ENCODE measurements around the gene UQCC2. TPM values are rescaled to one million over a fixed set of nuclear protein-coding genes. Genes with fewer than 3 reads are reported as not detected.

Gene UQCC2
- total and polyA plus RNA-seq, 2 of the 4 experiments (the other 2 are of a cell fraction) = 13.8 to 34.5 TPM

- no peak overlapping the region for H3K23ac ChIP-seq (ENCODE audit: low read depth, low read length)
- H3K14ac ChIP-seq (replicated peaks; ENCODE audit: low read depth, low read length) = no peak overlapping the region
- ChIA-PET CTCF (no interaction called here), POLR2A (ENCODE audit: unreplicated experiment) (no interaction called here)
- peaks cover 22% of the 10 kb centered on the region; the same call in 1 of the 2 replicates for H3K4me1 ChIP-seq (ENCODE audit: control insufficient read depth, insufficient read depth, low read length)
- H4K5ac ChIP-seq (ENCODE audit: low read depth, low read length) = no peak overlapping the region
- no peaks in the 10 kb centered on the region for H3K9me1 ChIP-seq (ENCODE audit: insufficient read depth, low read length)
- peaks cover 5% of the 10 kb centered on the region for H4K20me1 ChIP-seq (ENCODE audit: insufficient read depth, low read length)
- dilution Hi-C loops (cut with HindIII; ENCODE audit: low sequenced_read_pairs, unreplicated experiment) (no loop called here), in situ Hi-C loops (cut with MboI; ENCODE audit: low sequenced_read_pairs) (no loop called here), intact Hi-C loops (cut with micrococcal nuclease) (no loop called here)
- H3K4me2 ChIP-seq (ENCODE audit: low read depth, low read length) = no peak overlapping the region
- TF ChIP-seq RFX5 (IDR thresholded peaks at IDR 0.05; ENCODE audit: low read depth, low read length) = no peak
- H4K8ac ChIP-seq (ENCODE audit: low read depth in 2 of 2, low read length in 2 of 2) = no peak overlapping the region
- no peak overlapping the region for H2BK120ac ChIP-seq (ENCODE audit: low read depth, low read length)
- peak overlapping the region; percentile 15; the same call in 1 of the 2 replicates for H2AK5ac ChIP-seq (ENCODE audit: low read depth, low read length)
- no TSS peak for BruUV-seq (replicated peaks)
- H3K36me3 ChIP-seq (ENCODE audit: control insufficient read depth, insufficient read depth, low read length) = no peaks in the 10 kb centered on the region
- no peak overlapping the region for H2BK15ac ChIP-seq (ENCODE audit: low read depth, low read length)
- H3K79me1 ChIP-seq (ENCODE audit: low read depth in 1 of 2, low read length in 2 of 2) = no peaks in the 10 kb centered on the region
- H3K4me3 ChIP-seq (ENCODE audit: insufficient read depth, low read depth, low read length) = no peak overlapping the region
- H3K4ac ChIP-seq (ENCODE audit: low read depth, low read length) = no peak overlapping the region
- H3K56ac ChIP-seq (ENCODE audit: extremely low read depth, insufficient read depth, low read length) = no peak overlapping the region
- no peaks in the 10 kb centered on the region for H3K27me3 ChIP-seq (ENCODE audit: control insufficient read depth, insufficient read depth, low read length)
- no peak overlapping the region for H2BK20ac ChIP-seq (ENCODE audit: low read depth, low read length)
- ATAC-seq (ENCODE audit: low read depth) = no peak
- H3K18ac ChIP-seq (ENCODE audit: low read depth, low read length) = no peak overlapping the region
- H3K9ac ChIP-seq (ENCODE audit: low read depth, low read length) = no peak overlapping the region
- H2AK9ac ChIP-seq (replicated peaks; ENCODE audit: low read depth, low read length, poor library complexity) = no peak overlapping the region
- no peak overlapping the region for H3K27ac ChIP-seq (ENCODE audit: insufficient read depth, low read length)
- WGBS, 2 experiments (ENCODE audit: extremely low coverage in 2 of 2, insufficient read length in 1 of 2) = 74% methylated on average over 9 of the region's 12 CpGs; no CpG with 5 or more reads in 1 of the 2 experiments
- no peak for DNase-seq
- no peak overlapping the region for H4K91ac ChIP-seq (ENCODE audit: insufficient read depth, low read depth, low read length)
- no peak overlapping the region for H2AFZ ChIP-seq (replicated peaks; ENCODE audit: low read length, poor library complexity)
- H3K9me3 ChIP-seq (ENCODE audit: control insufficient read depth, insufficient read depth, low read length) = no peaks in the 10 kb centered on the region
- H2BK5ac ChIP-seq (ENCODE audit: low read depth, low read length, poor library complexity, severe bottlenecking) = no peak overlapping the region
Observed at GRCh38 chr6:33756211-33756954, 44.9 kb upstream of the UQCC2 start.

Measured in IMR-90 (cell line).